NCI-H2107 treated with DMSO at 0.1 percent for 48 hours (cell line): ENCODE data around the gene DNAJC8.

Source experiments
- DNase-seq: peaks from one replicate; lab custom pipeline; 2025; ENCODE audit not compliant: unreplicated experiment; lab: John Stamatoyannopoulos, UW

DNAJC8 gene

DNA sequence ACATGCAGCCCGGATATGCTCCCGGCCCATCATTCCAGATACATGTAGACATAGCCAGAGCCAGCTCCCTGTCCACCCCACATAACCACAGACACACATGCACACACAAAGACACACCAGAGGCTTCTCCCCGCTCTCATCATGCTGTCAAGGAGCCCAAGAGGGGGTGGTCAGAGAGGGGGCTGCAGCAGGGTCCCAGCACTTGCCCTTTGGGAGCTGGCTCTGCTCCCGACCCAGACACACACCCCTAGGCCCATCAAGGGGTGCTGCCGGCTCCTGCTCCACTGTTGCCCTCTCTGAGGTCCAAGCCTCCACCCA is 58.9 kb downstream of the DNAJC8 start:
- no peak for DNase-seq

DNA sequence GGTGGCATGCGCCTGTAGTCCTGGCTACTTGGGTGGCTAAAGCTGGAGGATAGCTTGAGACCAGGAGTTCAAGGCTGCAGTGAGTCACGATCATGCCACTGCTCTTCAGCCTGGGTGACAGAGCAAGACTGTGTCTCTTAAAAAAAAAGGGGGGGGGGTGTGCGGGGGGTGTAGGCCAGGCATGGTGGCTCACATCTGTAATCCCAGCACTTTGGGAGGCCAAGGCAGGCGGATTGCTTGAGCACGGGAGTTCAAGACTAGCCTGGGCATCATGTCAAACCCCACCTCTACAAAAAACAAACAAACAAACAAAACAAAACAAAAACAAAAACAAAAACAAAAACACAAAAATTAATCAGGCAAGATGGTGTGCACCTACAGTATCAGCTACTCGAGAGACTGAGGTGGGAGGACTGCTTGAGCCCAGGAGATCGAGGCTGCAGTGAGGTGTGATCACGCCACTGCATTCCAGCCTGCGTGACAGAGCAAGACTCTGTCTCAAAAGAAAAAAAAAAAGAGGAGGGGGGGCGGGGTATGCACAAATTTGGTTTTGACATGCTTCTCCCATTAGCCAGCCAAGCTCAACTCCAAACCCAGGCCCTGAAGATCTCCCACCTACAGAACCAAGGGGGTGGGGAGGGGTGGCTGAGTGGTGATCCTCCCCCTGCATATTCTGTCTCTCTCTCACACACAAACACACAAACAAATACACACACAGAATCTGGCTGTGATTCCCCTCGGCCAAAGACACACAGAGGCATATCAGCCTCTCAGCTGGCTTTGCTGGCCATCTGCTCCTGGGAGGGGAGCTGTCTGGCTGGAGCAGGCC is 59.5 kb downstream of the DNAJC8 start:
- DNase-seq: no peak

DNA sequence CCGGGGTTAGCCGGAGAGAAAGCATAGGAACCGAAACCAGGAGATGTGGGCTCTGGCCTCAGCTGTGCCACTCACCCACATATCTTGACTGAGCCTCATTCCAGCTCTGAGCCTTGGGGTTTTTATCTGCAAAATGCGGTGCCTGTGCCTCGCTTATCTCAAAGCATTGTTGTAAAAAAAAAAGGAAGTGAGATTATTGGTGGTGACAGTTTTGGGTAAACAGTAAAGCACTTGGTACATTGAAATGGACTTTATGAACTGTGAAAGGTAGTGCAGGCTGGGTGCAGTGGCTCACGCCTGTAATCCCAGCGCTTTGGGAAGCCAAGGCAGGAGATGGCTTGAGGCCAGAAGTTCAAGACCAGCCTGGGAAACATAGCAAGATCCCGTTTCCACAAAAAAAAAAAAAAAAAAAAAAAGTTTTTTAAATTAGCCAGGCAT is 60.1 kb downstream of the DNAJC8 start:
- DNase-seq: no peak

DNA sequence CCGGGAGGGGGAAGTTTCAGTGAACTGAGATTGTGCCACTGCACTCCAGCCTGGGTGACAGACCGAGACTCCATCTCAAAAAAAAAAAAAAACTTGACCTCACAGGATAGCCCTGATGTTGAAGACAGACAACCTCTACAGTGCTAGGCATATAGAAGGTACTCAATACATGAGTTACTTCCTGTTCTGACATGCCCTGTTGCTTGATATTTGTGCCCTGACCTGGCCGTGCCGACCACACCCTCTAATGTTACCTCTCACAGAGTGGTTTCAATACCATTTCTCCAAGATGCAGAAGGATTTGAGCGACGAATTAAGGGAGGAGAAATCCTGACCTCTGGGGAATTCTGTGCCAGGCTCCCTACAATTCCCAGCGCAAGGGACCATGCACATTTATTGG is 61.6 kb downstream of the DNAJC8 start:
- no peak for DNase-seq

DNA sequence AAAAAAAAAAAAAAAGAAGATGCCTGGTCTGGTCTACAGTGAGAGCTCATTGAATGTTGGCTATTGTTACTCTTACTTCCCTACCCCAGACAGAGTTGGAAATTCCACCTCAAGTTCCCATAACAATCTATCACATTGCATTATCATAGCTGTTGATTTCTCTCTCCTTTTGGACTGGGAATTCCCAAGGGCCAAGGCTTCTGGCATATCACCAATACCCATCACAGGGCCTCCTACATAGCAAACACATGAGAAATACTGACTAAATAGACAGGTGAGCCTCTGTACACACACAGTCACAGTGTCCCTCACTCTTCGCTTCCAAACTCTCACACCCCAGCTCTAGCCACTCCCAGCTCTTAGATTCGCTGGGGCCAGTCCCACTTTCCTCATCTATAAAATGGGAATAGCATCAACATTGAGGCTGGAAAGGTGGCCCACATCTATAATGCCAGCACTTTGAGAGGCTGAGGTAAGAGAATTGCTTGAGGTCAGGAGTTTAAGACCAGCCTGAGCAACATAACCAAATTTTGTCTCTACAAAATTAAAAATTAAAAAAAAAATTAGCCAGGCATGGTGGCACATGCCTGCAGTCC is 62.7 kb downstream of the DNAJC8 start:
- DNase-seq: no peak

DNA sequence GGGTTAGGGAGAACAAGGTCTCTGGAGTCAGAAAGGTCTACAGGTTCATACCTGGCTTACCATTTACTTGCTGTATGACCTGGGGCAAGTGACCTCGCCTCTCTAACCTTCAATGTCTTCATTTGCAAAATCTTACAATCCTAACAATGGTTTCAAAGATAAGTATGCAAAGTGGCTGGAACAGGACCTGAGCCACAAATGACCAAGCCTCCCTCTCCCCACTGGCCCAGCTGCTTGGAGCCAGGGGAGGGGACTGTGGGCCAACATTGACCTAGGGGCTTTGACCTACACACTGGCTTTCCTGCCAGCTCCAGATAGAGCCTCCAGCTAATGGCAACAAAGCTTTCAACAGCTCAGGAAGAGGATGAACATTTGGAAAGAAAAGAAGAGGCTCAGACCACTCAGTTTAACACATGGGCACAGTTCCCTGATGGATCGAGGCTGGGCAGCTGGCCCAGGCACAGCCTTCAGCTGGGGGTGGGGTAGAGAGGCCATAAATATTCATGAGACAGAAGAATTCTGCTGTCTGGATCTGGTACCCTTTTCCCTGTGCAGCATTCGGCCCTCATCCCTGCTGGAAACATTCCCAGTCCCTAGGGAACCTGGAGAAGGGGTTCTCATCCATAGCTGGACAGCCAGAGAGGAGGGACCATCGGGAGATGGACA is 69.2 kb downstream of the DNAJC8 start:
- no peak for DNase-seq

DNA sequence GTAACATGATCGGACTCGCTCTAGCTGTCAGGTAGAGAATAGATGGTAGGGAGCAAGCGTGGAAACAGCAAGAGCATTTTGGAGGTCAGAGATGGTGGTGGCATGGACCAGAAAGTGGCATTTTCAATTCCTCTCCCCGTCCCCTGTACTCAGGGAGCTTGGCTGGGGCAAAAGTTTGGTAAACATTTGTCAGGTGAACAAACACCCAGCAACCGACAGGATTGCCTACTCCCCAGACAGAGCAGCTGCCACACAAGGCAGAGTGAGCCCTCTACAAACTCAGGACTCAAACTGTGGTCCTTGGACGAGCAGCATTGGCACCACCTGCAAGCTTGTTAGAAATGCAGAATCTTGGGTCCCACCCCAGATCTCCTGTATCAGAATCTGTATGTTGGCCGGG is 70.7 kb downstream of the DNAJC8 start:
- DNase-seq: no peak

DNA sequence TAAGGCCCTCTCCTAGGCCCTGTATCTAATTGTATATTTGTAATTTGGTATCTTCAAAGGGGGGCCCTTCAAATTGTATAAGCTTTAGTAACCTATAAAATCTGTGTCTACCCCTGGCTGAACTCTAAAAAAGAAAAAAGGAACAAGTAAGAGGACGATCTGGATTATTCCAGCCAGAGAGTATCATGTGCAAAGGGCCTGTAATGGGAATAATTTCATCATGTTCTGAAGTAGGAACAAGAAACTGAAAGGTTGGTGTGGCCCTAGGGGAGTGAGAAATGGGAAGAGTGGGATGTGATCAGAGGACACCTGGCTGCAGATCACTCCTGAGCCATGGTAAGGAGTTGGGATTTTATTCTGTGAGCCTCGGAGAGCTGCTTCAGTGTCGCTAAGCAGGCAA is 71.1 kb downstream of the DNAJC8 start:
- no peak for DNase-seq

DNA sequence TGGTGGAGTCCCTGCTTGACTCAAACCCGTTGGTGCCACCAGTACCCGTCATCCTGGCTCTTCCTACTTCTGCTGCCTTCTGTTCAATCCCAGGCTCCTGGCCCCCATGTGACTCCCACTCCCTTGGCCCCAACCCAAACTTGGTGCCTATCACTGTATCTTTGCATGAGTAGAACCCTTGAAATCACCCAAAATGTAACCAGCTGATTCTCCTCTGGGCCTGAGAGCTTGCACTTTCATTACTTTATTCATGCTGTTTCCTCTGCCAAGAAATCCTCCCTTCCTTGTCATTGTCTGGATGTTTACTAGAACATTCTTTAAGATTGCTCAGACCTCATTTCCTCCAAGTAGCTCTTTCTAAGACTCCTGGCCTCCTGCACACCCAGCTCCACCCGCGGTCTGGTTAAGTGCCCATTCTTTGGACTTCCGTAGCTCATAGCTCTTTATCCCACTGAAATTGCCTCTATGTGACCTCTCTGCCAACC is 72.0 kb downstream of the DNAJC8 start:
- DNase-seq: no peak

DNA sequence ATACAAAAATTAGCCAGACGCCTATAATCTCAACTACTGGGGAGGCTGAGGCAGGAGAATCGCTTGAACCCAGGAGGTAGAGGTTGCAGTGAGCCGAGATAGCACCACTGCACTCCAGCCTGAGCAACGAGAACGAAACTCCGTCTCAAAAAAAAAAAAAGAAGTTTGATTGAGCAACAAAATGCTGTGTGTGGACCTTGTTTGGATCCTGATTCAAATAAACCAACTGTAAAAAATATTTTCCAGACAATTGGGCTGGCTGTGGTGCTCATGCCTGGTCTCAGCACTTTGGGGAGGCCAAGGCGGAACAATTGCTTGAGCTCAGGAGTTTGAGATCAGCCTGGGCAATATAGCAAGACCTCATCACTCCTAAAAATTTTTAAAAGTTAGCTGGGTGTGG is 73.1 kb downstream of the DNAJC8 start:
- no peak for DNase-seq

DNA sequence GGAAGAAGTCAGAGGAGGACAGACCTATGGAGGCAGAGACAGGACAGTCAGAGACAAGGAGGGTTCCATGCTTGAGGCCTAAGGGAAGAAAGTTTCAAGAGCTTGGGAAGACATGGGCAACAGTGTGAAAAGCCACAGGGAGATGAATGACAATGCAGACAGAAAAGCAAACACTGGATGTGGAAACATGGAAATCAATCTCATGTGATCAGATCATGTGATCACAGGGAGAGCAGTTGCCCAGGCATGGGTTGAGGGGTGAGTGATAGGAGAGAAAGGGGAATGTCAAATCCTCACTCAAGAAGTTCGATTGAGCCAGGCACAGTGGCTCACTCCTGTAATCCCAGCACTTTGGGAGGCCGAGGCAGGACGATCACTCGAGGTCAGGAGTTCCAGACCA is 73.6 kb downstream of the DNAJC8 start:
- no peak for DNase-seq

DNA sequence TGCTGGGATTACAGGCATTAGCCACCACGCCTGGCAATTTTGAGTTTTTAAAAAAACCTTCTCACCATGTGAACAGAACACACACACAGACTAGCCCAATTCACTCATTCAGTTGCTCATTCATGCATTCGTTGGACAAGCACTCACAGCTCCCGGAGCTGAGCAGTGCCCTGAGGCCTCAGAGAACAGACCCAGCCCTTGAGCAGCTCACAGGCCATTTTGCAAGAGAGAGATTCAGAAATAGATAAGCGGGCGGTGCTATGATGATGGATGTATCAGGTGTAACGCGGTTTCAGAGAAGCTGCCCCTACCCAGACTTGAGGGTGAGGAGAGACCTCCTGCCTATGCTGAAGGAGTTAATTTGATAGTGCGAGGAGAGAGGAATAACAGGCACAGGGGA is 74.9 kb downstream of the DNAJC8 start:
- no peak for DNase-seq

DNA sequence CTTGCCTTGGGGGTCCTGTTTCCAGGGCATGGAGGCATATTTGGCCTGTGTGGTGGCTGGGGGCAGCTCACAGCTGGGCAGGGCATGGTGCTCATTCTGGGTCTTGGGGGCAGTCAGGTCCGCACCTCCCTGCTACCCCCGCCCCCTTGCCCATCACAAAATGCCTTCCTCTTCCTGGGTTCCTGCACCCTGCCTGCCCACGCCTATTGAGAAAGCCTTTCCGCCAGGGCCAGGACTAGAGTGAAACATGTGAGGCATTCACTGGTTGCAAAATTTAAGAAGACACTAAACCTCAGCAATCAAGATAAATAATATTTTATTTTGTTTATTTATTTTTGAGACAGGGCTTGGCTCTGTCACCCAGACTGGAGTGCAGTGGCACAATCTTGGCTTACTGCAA is 76.0 kb downstream of the DNAJC8 start:
- no peak for DNase-seq

DNA sequence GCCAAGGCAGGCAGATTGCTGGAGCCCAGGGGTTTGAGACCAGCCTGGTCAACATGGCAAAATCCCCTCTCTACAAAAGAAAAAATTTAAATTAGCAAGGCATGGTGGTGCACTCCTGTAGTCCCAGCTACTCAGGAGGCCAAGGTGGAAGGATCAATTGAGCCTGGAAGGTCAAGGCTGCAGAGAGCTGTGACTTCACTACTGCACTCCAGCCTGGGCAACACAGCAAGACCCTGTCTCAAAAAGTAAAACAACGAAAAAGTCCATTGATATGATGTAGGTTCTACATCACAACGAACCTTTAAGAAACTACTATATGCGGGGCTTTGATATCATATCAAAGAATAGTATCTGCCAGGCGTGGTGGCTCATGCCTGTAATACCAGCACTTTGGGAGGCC is 77.2 kb downstream of the DNAJC8 start:
- no peak for DNase-seq

DNA sequence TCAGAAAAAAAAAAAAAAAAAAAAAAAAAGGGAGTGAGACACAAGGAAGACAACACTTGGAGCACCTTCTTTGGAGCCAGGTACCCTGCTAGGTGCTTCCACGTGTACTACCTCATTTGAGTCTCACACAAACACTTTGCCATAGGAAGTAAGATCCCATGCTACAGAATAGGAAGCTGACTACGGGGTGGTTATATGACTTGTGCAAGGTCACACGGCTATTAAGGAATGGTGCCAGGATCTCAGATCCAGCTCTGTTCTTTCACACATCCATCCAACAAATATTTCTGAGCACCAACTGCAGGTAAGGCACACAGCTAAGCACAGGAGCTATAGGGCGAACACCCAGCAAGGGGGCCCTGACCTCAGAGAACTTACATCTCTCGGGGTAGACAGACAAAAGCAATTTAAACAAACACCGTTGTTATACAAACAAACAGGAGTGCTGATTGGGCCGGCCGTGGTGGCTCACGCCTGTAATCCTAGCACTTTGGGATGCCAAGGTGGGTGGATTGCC is 78.7 kb downstream of the DNAJC8 start:
- no peak for DNase-seq
